ENCODE measurements around the gene SLCO1C1.

Gene SLCO1C1

DNA sequence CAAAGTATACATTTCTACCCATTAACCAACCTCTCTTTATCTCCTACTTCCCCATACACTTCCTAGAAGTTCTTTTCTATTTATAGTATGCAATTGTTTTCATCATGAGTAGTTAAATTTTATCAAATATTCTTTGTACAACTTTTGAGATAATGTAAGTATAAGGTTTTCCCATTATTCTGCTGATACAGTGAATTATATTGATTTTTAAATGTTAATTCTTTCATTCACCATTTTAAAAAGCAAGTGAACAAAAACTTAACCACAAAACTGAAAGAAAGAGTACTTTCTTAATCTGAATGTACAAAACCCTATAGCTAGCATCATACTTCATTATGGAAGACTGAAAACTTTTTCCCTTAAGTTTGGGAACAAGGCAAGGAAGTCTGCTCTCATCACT lies 105.9 kb downstream of the SLCO1C1 start:
- DNase-seq: no peak
